Measurements from ENCODE around the gene TRUB1. TPM values are rescaled to one million over a fixed set of nuclear protein-coding genes. Genes with fewer than 3 reads are reported as not detected.
A peak's percentile ranks its signal among the peaks of the same experiment; 100 is the strongest.

TRUB1 gene
- total and polyA plus RNA-seq, 2 experiments from 2014 or later = 17.4 to 19.6 TPM

GRCh38 chr10:114998993-114999392 lies 61.0 kb downstream of the TRUB1 start:
- no peaks in the 10 kb centered on the region for H3F3A ChIP-seq (ENCODE audit: insufficient read depth)
- H3K27me3 ChIP-seq (replicated peaks; ENCODE audit: insufficient read depth) = no peaks in the 10 kb centered on the region
- H3K27ac ChIP-seq = no peak overlapping the region
- no peak overlapping the region for H3K4me2 ChIP-seq (ENCODE audit: unreplicated experiment)
- TF ChIP-seq EZH2 (IDR thresholded peaks at IDR 0.05; ENCODE audit: insufficient read depth, poor library complexity, severe bottlenecking) (no peak), EZH2phosphoT487 (IDR thresholded peaks at IDR 0.05; ENCODE audit: insufficient read depth, low read depth) (no peak)
- no peak overlapping the region for H3K9ac ChIP-seq
- no peak overlapping the region for H3K4me3 ChIP-seq
- no peaks in the 10 kb centered on the region for H3K79me2 ChIP-seq (ENCODE audit: insufficient read depth)
- DNase-seq = no peak
- no peaks in the 10 kb centered on the region for H3K9me3 ChIP-seq (ENCODE audit: low read depth)
- no peak overlapping the region for H2AFZ ChIP-seq
- H3K4me1 ChIP-seq (ENCODE audit: insufficient read depth) = peaks cover 23% of the 10 kb centered on the region
- WGBS, 2 experiments (ENCODE audit: low coverage in 1 of 2, low lambda C conversion rate in 2 of 2, missing lambda C conversion rate in 2 of 2) = 94 to 96% methylated on average over 7 of the region's 7 CpGs
- no peaks in the 10 kb centered on the region for H3K36me3 ChIP-seq (ENCODE audit: low read depth)
- no peaks in the 10 kb centered on the region for H3K9me2 ChIP-seq (ENCODE audit: insufficient read depth)
- H4K20me1 ChIP-seq (ENCODE audit: insufficient read depth) = no peaks in the 10 kb centered on the region
- in situ Hi-C loops (cut with MboI) = no loop called here

DNA sequence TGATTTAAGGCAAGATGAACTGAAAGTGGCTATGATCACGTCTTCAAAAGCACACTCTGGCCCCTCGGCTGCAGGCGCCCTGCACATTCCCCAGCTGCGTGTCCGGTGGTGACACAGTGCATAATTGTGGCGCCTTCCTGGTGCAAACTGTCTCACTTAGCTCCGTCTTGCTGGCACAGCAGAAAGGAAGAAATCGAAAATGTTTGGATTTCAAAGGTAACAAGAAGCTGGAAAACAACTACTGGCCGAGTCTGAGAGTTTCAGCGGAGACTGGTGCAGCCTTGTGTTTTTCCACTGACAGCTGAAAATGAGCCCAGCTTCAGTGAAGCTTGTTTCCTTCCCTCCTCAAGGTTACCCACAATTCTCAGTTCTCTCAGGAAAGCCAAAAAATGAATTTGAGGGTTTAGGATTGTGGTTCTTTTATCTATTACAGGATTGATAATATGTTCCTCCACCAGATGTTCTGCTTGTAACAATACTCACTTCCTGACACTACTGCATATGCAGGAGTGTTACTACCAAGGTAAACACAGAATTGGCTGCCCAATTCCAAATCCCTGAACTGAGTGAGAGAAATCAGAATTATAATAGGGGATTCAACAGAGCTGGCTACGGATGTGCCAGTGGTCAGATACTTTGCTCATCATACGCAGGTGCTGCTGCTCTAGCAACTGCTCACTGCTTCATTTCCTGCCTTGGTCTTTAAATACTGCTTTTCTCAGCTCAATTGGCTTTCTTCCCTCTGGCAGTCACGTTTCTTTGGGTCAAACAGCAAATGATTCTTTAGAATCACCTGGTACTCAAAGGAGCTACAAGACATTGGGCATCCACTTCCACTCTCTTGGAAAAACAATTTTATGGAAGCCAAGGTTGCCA lies 63.7 kb downstream of the TRUB1 start:
- Histone ChIP-seq H3F3A (ENCODE audit: insufficient read depth) (no peaks in the 10 kb centered on the region), H3K27ac (no peak overlapping the region), H3K9ac (peak overlapping the region; percentile 56), H3K4me1 (ENCODE audit: insufficient read depth) (0 out of 2 replicates have a peak, but pooled peaks cover 8% of the 10 kb centered on the region), H3K27me3 (replicated peaks; ENCODE audit: insufficient read depth) (peaks cover 4% of the 10 kb centered on the region; the same call in 1 of the 2 replicates), H4K20me1 (ENCODE audit: insufficient read depth) (no peaks in the 10 kb centered on the region), H3K4me2 (ENCODE audit: unreplicated experiment) (peak overlapping the region; percentile 70), H3K36me3 (ENCODE audit: low read depth) (no peaks in the 10 kb centered on the region), H3K9me3 (ENCODE audit: low read depth) (no peaks in the 10 kb centered on the region), H3K9me2 (ENCODE audit: insufficient read depth) (no peaks in the 10 kb centered on the region), H2AFZ (peak overlapping the region; percentile 68), H3K4me3 (peak overlapping the region; percentile 60), H3K79me2 (ENCODE audit: insufficient read depth) (no peaks in the 10 kb centered on the region)
- in situ Hi-C loops (cut with MboI) = no loop called here
- TF ChIP-seq EZH2phosphoT487 (IDR thresholded peaks at IDR 0.05; ENCODE audit: insufficient read depth, low read depth) (no peak), EZH2 (IDR thresholded peaks at IDR 0.05; ENCODE audit: insufficient read depth, poor library complexity, severe bottlenecking) (no peak)
- WGBS, 2 experiments (ENCODE audit: low coverage in 1 of 2, low lambda C conversion rate in 2 of 2, missing lambda C conversion rate in 2 of 2) = 16 to 17% methylated on average over 13 of the region's 13 CpGs
- DNase-seq = peak; percentile 65

DNA sequence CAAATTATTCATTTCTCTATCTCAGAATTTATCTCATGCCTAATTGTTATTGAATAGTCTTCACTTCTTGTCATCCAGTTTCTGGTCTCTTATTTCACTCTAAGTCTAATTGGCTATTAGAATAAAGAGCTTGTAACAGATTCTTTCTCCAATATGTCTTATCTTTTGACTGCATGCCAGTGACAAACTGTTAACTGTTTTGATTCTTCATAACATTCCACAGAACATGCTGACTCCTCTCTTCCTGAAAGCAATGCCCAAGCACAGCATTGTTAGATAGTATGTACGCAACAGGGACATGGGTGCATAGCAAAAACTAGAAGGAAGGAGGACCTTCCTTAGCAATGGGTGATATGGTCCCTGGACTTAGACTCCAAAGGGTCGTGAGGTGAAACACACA lies 65.4 kb downstream of the TRUB1 start:
- Histone ChIP-seq H3K9me3 (ENCODE audit: low read depth) (no peaks in the 10 kb centered on the region), H3K27ac (no peak overlapping the region), H3K27me3 (replicated peaks; ENCODE audit: insufficient read depth) (peaks cover 8% of the 10 kb centered on the region; the same call in 1 of the 2 replicates), H2AFZ (no peak overlapping the region), H3K9ac (no peak overlapping the region), H3K9me2 (ENCODE audit: insufficient read depth) (no peaks in the 10 kb centered on the region), H3K4me1 (ENCODE audit: insufficient read depth) (0 out of 2 replicates have a peak, but pooled peaks cover 7% of the 10 kb centered on the region), H4K20me1 (ENCODE audit: insufficient read depth) (no peaks in the 10 kb centered on the region), H3K4me2 (ENCODE audit: unreplicated experiment) (no peak overlapping the region), H3K36me3 (ENCODE audit: low read depth) (no peaks in the 10 kb centered on the region), H3K79me2 (ENCODE audit: insufficient read depth) (no peaks in the 10 kb centered on the region), H3F3A (ENCODE audit: insufficient read depth) (no peaks in the 10 kb centered on the region), H3K4me3 (no peak overlapping the region)
- 67 to 82% methylated on average over 2 of the region's 2 CpGs for WGBS, 2 experiments (ENCODE audit: low coverage in 1 of 2, low lambda C conversion rate in 2 of 2, missing lambda C conversion rate in 2 of 2)
- no peak for DNase-seq
- TF ChIP-seq EZH2phosphoT487 (IDR thresholded peaks at IDR 0.05; ENCODE audit: insufficient read depth, low read depth) = no peak
- no peak for TF ChIP-seq EZH2 (IDR thresholded peaks at IDR 0.05; ENCODE audit: insufficient read depth, poor library complexity, severe bottlenecking)
- in situ Hi-C loops (cut with MboI) = no loop called here

DNA sequence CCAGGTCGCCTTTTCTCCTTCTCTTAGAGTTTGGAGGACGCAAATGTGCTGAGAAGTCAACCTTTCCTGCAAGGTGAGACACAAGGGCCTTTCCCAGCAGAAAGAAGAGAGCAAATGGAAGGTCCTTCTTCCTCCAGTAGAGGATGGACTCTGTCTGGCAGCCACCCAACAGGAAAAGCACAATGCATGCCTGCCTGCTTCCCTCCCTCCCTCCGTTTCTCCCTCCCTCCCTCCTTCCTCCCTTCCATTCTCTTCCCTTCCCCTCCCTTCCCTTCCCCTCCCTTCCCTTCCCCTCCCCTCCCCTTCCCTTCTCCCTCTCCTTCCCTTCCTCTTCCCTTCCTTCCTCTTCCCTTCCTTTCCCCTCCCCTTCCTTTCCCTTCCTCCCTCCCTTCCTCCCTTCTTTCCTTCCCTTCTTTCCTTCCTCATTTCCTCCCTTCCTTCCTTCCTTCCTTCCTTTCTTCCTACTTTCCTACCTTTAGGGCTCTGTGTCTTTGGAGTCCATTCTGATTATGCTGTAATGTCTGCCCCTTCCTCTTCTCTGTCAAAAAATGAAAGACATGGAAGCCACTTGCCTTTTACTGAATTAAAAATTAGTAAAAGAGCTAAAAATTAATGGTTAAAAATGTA lies 66.4 kb downstream of the TRUB1 start:
- no peaks in the 10 kb centered on the region for H3K9me3 ChIP-seq (ENCODE audit: low read depth)
- H3K4me2 ChIP-seq (ENCODE audit: unreplicated experiment) = no peak overlapping the region
- no peak overlapping the region for H3K9ac ChIP-seq
- H4K20me1 ChIP-seq (ENCODE audit: insufficient read depth) = no peaks in the 10 kb centered on the region
- 0 out of 2 replicates have a peak, but pooled peaks cover 7% of the 10 kb centered on the region for H3K4me1 ChIP-seq (ENCODE audit: insufficient read depth)
- no peak overlapping the region for H3K4me3 ChIP-seq
- no peak overlapping the region for H3K27ac ChIP-seq
- H3K27me3 ChIP-seq (replicated peaks; ENCODE audit: insufficient read depth) = peaks cover 8% of the 10 kb centered on the region; the same call in 1 of the 2 replicates
- WGBS, 2 experiments (ENCODE audit: low coverage in 1 of 2, low lambda C conversion rate in 2 of 2, missing lambda C conversion rate in 2 of 2) = 63 to 94% methylated on average over 2 to 3 of the region's 3 CpGs
- in situ Hi-C loops (cut with MboI) = no loop called here
- DNase-seq = no peak
- TF ChIP-seq EZH2phosphoT487 (IDR thresholded peaks at IDR 0.05; ENCODE audit: insufficient read depth, low read depth) (no peak), EZH2 (IDR thresholded peaks at IDR 0.05; ENCODE audit: insufficient read depth, poor library complexity, severe bottlenecking) (no peak)
- H3K9me2 ChIP-seq (ENCODE audit: insufficient read depth) = no peaks in the 10 kb centered on the region
- H3F3A ChIP-seq (ENCODE audit: insufficient read depth) = no peaks in the 10 kb centered on the region
- no peaks in the 10 kb centered on the region for H3K36me3 ChIP-seq (ENCODE audit: low read depth)
- H3K79me2 ChIP-seq (ENCODE audit: insufficient read depth) = no peaks in the 10 kb centered on the region
- H2AFZ ChIP-seq = no peak overlapping the region
